Heart left ventricle (tissue), 16 donors: ENCODE data around the gene SMARCAL1. TPM values are rescaled to one million over a fixed set of nuclear protein-coding genes. Genes with fewer than 3 reads are reported as not detected.

Experiments used
- ATAC-seq, 4 donors: fragments of 200-7000 bp; cut with Tn5 transposase; one replicate each; pipeline ENCODE4 v1.9.1; 2020 to 2022; ENCODE audit warnings: moderate library complexity in 4 of 4, mild to moderate bottlenecking in 3 of 4, moderate number of reproducible peaks in 1 of 4
- DNase-seq, 5 donors: peaks; one replicate each; pipeline ENCODE4 v3.0.0-alpha.2; 2020
- H3K27ac ChIP-seq, 12 donors: fragments of 200-600 bp; sonication (generic) in 4 of 12; one replicate each; pipeline versions ENCODE4 v1.5.0 to v1.8.0; 2016 to 2022; ENCODE audit warnings: mild to moderate bottlenecking in 2 of 12
- H3K27me3 ChIP-seq, 9 donors: fragments of 200-600 bp; sonication (generic) in 2 of 9; one replicate each; pipeline versions ENCODE4 v1.5.1 to v1.8.0; 2016 to 2022; ENCODE audit warnings: mild to moderate bottlenecking in 3 of 9
- H3K36me3 ChIP-seq, 9 donors: fragments of 200-600 bp; sonication (generic) in 2 of 9; one replicate each; pipeline versions ENCODE4 v1.5.0 to v1.8.0; 2018 to 2022; ENCODE audit warnings: mild to moderate bottlenecking in 2 of 9
- H3K4me1 ChIP-seq, 12 donors: fragments of 200-600 bp; sonication (generic) in 4 of 12; one replicate each; pipeline versions ENCODE4 v1.5.0 to v1.8.0; 2016 to 2022; ENCODE audit warnings: mild to moderate bottlenecking in 3 of 12
- H3K4me3 ChIP-seq, 12 donors: fragments of 200-600 bp; sonication (generic) in 4 of 12; one replicate each; pipeline versions ENCODE4 v1.5.0 to v1.8.0; 2017 to 2022; ENCODE audit warnings: mild to moderate bottlenecking in 9 of 12, moderate library complexity in 4 of 12
- H3K9me3 ChIP-seq, 12 donors: fragments of 200-600 bp; sonication (generic) in 4 of 12; one replicate each; pipeline versions ENCODE4 v1.5.0 to v1.8.0; 2016 to 2022; ENCODE audit warnings: mild to moderate bottlenecking in 1 of 12
- CTCF ChIP-seq, 12 donors: fragments of 200-600 bp; sonication (generic) in 4 of 12; IDR thresholded peaks; one replicate each; pipeline versions ENCODE4 v1.5.0 to v1.8.0; 2018 to 2022; ENCODE audit warnings: antibody characterized with exemption in 12 of 12, mild to moderate bottlenecking in 5 of 12
- POLR2A ChIP-seq, 2 donors: fragments of 450-650 bp; IDR thresholded peaks; one replicate each; pipeline ENCODE4 v1.6.1; 2017; ENCODE audit warnings: antibody characterized with exemption in 2 of 2, mild to moderate bottlenecking in 2 of 2, moderate library complexity in 2 of 2
- WGBS, 4 donors: extraction: QIAGEN DNeasy Blood & Tissue Kit in 2 of 4; methylation state at CpG; one replicate each; pipeline versions ENCODE4 v1.1.5 to v1.1.7; 2013 to 2018; 5-methylcytosine and 5-hydroxymethylcytosine counted together
- intact Hi-C, 10 donors: fragments of 100-400 bp; cut with DNase I; formaldehyde crosslinking; loops; one replicate each; pipeline versions ENCODE4 v1.11.1 to v1.14.2; 2022
- polyA plus RNA-seq, 2 donors: library from polyadenylated mRNA; stranded (reverse); fragments of 200-250 nt; gene quantifications; one replicate each; pipeline ENCODE4 v1.2.3, GENCODE V29; 2013
- total RNA-seq, 9 donors: library from RNA; depleted of rRNA in 2 of 9; stranded (reverse); fragments of >200 nt in 2 of 9; fragmentation: NEBNext Ultra II Directional in 3 of 9; extraction: Animal tissue kit (Norgen Biotek cat#: 25700) in 3 of 9; gene quantifications; one replicate each; pipeline versions ENCODE4 v1.1.0 to v1.2.4, GENCODE V29; 2016 to 2023
- donor health status: ischemic (EF 13 %, LVEDD 7.1; RV severe dilation, severe dysfunction).
- donor health status: healthy with polysubstance abuse.
- donor health status: DM: no; HTN: yes; CAD: no.
- donor health status: DM: no; HTN: no; CAD: no.
- donor health status: ischemic (EF 25% LVEDD 6.9; RV normal size, moderate dysfunction).
- donor health status: ischemic (EF 25% LVEDD 5.7; RV mildly dilated, moderate dysfunction).
- donor health status: healthy.
- donor health status: DM: yes; HTN: yes; CAD: no.
- donor health status: ischemic (EF 35%, LVEDD 5.7; RV mildly dilated, moderate dysfunction).
- donor health status: nonischemic (EF 11% LVEDD 7.7; RV severe dilation, severe dysfunction).
- donor health status: DM: yes; HTN: yes; CAD: no.
- donor health status: PGD.
- donor health status: ischemic (EF 29% LVEDD 5.4; RV normal size, mild dysfunction).
- donor health status: nonischemic (EF 23%, LVEDD 6.1; RV moderate dilation, normal function).

SMARCAL1 gene
- total and polyA plus RNA-seq, 11 donors = 5.0 to 17.1 (median 10.6) TPM

DNA sequence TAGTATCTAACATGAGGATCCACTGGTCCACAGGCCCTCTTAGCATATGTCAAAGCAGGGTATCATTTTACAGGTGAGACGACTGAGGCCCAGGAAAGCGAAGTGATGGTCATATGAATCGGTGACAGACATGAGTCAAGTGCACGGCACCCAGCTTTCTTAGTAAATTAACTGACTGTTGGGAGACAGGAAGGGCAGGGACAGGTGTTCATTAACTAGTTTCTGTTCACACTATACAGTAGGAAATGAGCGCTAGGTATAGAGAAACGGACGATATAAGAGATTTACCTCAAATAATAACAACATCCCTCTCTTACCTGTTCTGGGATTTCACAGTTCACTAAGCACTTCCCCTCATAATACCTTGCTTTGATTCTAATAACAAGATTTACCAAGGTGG is 1.7 kb upstream of the SMARCAL1 start:
- WGBS, 4 donors = 88 to 95% (median 92%) methylated on average over 7 of the region's 7 CpGs
- Histone ChIP-seq H3K9me3 (no peaks in the 10 kb centered on the region), H3K4me3 (no peak overlapping the region), H3K4me1 (peaks cover 0 to 14% (median 7%) of the 10 kb centered on the region in 12 donors), H3K36me3 (peaks cover 0 to 12% (median 9%) of the 10 kb centered on the region in 9 donors), H3K27ac (no peak overlapping the region), H3K27me3 (peaks cover 0 to 7% (median 0%) of the 10 kb centered on the region in 9 donors)
- no peak for DNase-seq
- no peak for TF ChIP-seq POLR2A (IDR thresholded peaks at IDR 0.05)
- TF ChIP-seq CTCF (IDR thresholded peaks at IDR 0.05) = no peak
- ATAC-seq = no peak
- intact Hi-C loops = loop anchor here in 1 of 10 donors (5.0 kb wide), 1 partner anchor 87 kb away; the partner anchor contains the start of gene RPL37A

GRCh38 chr2:216413882-216414281 is 1.6 kb downstream of the SMARCAL1 start:
- ATAC-seq = no peak
- no peak for DNase-seq
- H3K27ac ChIP-seq = no peak overlapping the region
- no peaks in the 10 kb centered on the region for H3K9me3 ChIP-seq
- TF ChIP-seq CTCF (IDR thresholded peaks at IDR 0.05) (no peak), POLR2A (IDR thresholded peaks at IDR 0.05) (no peak)
- WGBS, 4 donors = 85 to 90% (median 87%) methylated on average over 5 of the region's 5 CpGs
- no peak overlapping the region for H3K4me3 ChIP-seq
- peaks cover 0 to 28% (median 9%) of the 10 kb centered on the region in 12 donors for H3K4me1 ChIP-seq
- peaks cover 0 to 5% (median 0%) of the 10 kb centered on the region in 9 donors for H3K27me3 ChIP-seq
- H3K36me3 ChIP-seq = peaks cover 0 to 38% (median 27%) of the 10 kb centered on the region in 9 donors
- intact Hi-C loops = loop anchor here in 1 of 10 donors (5.0 kb wide), 1 partner anchor 83 kb away; the partner anchor contains the start of gene RPL37A

DNA sequence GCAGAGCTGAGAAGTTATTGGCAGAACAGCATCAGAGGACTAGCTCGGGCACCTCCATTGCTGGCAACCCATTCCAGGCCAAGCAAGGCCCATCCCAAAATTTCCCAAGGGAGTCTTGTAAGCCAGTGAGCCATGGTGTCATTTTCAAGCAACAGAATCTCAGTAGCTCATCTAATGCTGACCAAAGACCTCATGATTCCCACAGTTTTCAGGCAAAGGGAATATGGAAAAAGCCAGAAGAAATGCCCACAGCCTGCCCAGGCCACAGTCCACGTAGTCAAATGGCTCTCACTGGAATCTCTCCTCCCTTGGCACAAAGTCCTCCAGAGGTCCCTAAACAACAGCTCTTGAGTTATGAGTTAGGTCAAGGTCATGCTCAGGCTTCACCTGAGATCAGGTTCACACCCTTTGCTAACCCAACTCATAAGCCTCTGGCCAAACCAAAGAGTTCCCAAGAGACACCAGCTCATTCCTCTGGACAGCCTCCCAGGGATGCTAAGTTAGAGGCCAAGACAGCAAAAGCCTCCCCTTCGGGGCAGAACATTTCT is 2.6 kb downstream of the SMARCAL1 start:
- DNase-seq = no peak
- 92 to 98% (median 94%) methylated on average over 3 of the region's 3 CpGs for WGBS, 4 donors
- H3K4me3 ChIP-seq = no peak overlapping the region
- TF ChIP-seq CTCF (IDR thresholded peaks at IDR 0.05) = no peak
- TF ChIP-seq POLR2A (IDR thresholded peaks at IDR 0.05) = no peak
- no peak for ATAC-seq
- intact Hi-C loops = loop anchor here in 1 of 10 donors (5.0 kb wide), 1 partner anchor 82 kb away; the partner anchor contains the start of gene RPL37A
- peaks cover 0 to 28% (median 9%) of the 10 kb centered on the region in 12 donors for H3K4me1 ChIP-seq
- H3K27me3 ChIP-seq = peaks cover 0 to 2% (median 0%) of the 10 kb centered on the region in 9 donors
- peaks cover 0 to 48% (median 37%) of the 10 kb centered on the region in 9 donors for H3K36me3 ChIP-seq
- no peaks in the 10 kb centered on the region for H3K9me3 ChIP-seq
- no peak overlapping the region for H3K27ac ChIP-seq

- no peak for ATAC-seq
- DNase-seq = no peak
- H3K4me3 ChIP-seq = no peak overlapping the region
- H3K27me3 ChIP-seq = no peaks in the 10 kb centered on the region
- intact Hi-C loops = no loop called here
- no peak for TF ChIP-seq POLR2A (IDR thresholded peaks at IDR 0.05)
- no peak for TF ChIP-seq CTCF (IDR thresholded peaks at IDR 0.05)
- no peaks in the 10 kb centered on the region for H3K9me3 ChIP-seq
- WGBS, 4 donors = 61 to 77% (median 65%) methylated on average over 3 of the region's 3 CpGs
- H3K36me3 ChIP-seq = peaks cover 0 to 55% (median 44%) of the 10 kb centered on the region in 9 donors
- H3K27ac ChIP-seq = no peak overlapping the region
- H3K4me1 ChIP-seq = peaks cover 0 to 28% (median 9%) of the 10 kb centered on the region in 12 donors
Measured at GRCh38 chr2:216415541-216415940, 3.3 kb downstream of the SMARCAL1 start.
